ENCODE results near the gene SUMO4. TPM values are rescaled to one million over a fixed set of nuclear protein-coding genes. Genes with fewer than 3 reads are reported as not detected.

SUMO4 gene
- total RNA-seq, 3 donors from 2014 or later (not counting 1 experiment from before 2014, with no cell fraction given): 3.4 to 5.3 (median 4.8) TPM

DNA sequence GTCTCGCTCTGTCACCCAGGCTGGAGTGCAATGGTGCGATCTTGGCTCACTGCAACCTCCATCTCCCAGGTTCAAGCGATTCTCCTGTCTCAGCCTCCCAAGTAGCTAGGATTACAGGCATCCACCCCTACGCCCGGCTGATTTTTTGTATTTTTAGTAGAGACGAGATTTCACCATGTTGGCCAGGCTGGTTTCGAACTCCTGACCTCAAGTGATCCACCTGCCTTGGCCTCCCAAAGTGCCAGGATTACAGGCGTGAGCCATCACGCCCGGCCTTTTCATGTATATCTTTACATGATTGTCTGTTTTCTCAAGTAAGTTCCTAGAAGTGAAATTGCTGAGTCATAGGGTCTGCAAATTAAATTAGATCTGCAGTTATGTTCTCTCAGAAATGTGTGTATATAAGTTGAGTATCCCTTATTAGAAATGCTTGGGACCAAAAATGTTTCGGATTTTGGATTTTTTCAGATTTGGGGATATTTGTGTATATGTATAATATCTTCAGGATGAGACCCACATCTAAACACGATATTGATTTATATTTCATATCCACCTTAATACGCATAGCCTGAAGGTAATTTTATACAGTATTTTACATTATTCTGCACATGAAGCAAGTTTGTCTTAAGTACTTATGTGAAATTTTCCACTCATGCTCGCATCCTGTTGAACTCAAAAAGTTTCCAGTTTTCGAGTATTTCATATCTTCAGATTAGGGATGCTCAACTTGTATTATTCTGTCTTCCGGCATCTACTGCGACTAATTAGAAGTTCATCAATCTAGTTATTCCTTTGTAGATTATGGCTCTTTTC is 42.1 kb upstream of the SUMO4 start:
- H3K4me3 ChIP-seq (ENCODE audit: low read length): no peak overlapping the region
- intact Hi-C loops (cut with micrococcal nuclease): no loop called here
- H3K36me3 ChIP-seq (ENCODE audit: control insufficient read depth, insufficient read depth, low read length): no peaks in the 10 kb centered on the region
- no peaks in the 10 kb centered on the region for H3K9me3 ChIP-seq (ENCODE audit: control insufficient read depth, insufficient read depth, low read length)
- TF ChIP-seq, protein P1, sequence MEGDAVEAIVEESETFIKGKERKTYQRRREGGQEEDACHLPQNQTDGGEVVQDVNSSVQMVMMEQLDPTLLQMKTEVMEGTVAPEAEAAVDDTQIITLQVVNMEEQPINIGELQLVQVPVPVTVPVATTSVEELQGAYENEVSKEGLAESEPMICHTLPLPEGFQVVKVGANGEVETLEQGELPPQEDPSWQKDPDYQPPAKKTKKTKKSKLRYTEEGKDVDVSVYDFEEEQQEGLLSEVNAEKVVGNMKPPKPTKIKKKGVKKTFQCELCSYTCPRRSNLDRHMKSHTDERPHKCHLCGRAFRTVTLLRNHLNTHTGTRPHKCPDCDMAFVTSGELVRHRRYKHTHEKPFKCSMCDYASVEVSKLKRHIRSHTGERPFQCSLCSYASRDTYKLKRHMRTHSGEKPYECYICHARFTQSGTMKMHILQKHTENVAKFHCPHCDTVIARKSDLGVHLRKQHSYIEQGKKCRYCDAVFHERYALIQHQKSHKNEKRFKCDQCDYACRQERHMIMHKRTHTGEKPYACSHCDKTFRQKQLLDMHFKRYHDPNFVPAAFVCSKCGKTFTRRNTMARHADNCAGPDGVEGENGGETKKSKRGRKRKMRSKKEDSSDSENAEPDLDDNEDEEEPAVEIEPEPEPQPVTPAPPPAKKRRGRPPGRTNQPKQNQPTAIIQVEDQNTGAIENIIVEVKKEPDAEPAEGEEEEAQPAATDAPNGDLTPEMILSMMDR (IDR thresholded peaks at IDR 0.05): no peak
- peak overlapping the region in 1 of 2 donors; percentile 7 for H3K27ac Mint-ChIP-seq
- ATAC-seq (no peak), DNase-seq (no peak)
- H3K4me1 ChIP-seq (ENCODE audit: control insufficient read depth, insufficient read depth, low read length): peaks cover 2% of the 10 kb centered on the region
- no peaks in the 10 kb centered on the region for H3K27me3 Mint-ChIP-seq (ENCODE audit: low read depth in 2 of 2)
- 86% methylated on average over 13 of the region's 17 CpGs for WGBS (ENCODE audit: insufficient coverage)
- peaks cover 42 to 50% of the 10 kb centered on the region in 2 donors for H3K4me1 Mint-ChIP-seq
- no peaks in the 10 kb centered on the region for H3K9me3 Mint-ChIP-seq
- H3K4me3 Mint-ChIP-seq: no peak overlapping the region
- no peak overlapping the region for H3K27ac ChIP-seq (ENCODE audit: low read length)
- no peaks in the 10 kb centered on the region for H3K27me3 ChIP-seq (ENCODE audit: control insufficient read depth, insufficient read depth, low read length)
- H3K36me3 Mint-ChIP-seq: no peaks in the 10 kb centered on the region

DNA sequence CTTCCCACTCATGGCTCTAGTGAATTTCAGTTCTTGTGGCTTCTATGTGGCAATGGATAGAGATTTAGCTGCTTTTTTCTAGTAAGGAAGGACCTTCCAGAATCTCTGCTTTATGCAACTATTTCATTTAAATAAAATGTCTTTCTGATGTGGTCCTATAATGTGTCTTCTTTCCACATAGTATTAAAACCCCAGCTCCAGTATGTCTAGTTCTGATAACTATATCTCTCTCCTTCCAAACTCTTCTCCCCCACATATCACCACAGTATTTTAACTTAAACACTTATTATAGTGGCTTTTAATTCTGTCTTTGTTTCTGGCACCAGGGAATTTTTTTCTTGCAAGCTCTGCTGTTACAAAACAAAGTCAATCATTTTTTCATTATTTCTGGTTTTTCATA is 40.6 kb upstream of the SUMO4 start:
- intact Hi-C loops (cut with micrococcal nuclease): no loop called here
- DNase-seq (no peak), ATAC-seq (no peak)
- no peaks in the 10 kb centered on the region for H3K9me3 ChIP-seq (ENCODE audit: control insufficient read depth, insufficient read depth, low read length)
- no peak overlapping the region for H3K4me3 Mint-ChIP-seq
- no peaks in the 10 kb centered on the region for H3K9me3 Mint-ChIP-seq
- H3K36me3 Mint-ChIP-seq: no peaks in the 10 kb centered on the region
- peak overlapping the region in 1 of 2 donors; percentile 7 for H3K27ac Mint-ChIP-seq
- no peaks in the 10 kb centered on the region for H3K27me3 Mint-ChIP-seq (ENCODE audit: low read depth in 2 of 2)
- TF ChIP-seq, protein P1 (IDR thresholded peaks at IDR 0.05): no peak
- H3K27me3 ChIP-seq (ENCODE audit: control insufficient read depth, insufficient read depth, low read length): no peaks in the 10 kb centered on the region
- H3K4me3 ChIP-seq (ENCODE audit: low read length): no peak overlapping the region
- peaks cover 2% of the 10 kb centered on the region for H3K4me1 ChIP-seq (ENCODE audit: control insufficient read depth, insufficient read depth, low read length)
- H3K4me1 Mint-ChIP-seq: peaks cover 45 to 53% of the 10 kb centered on the region in 2 donors
- H3K36me3 ChIP-seq (ENCODE audit: control insufficient read depth, insufficient read depth, low read length): no peaks in the 10 kb centered on the region
- no peak overlapping the region for H3K27ac ChIP-seq (ENCODE audit: low read length)

DNA sequence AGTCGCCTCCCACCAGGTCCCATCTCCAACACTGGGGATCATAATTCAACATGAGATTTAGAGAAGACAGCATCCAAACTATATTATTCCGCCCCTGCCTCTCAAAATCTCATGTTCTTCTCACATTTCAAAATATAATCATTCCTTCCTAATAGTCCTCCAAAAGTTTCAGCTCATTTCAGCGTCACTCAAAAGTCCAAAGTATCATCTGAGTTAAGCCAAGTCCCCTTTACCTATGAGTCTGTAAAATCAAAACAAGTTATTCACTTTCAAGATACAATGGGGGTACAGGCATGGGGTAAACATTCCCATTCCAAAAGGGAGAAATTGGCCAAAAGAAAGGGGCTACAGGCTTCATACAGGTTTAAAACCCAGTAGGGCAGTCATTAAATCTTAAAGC is 39.5 kb upstream of the SUMO4 start:
- no peaks in the 10 kb centered on the region for H3K9me3 Mint-ChIP-seq
- ATAC-seq (no peak), DNase-seq (no peak)
- H3K4me3 ChIP-seq (ENCODE audit: low read length): no peak overlapping the region
- no peaks in the 10 kb centered on the region for H3K36me3 ChIP-seq (ENCODE audit: control insufficient read depth, insufficient read depth, low read length)
- H3K36me3 Mint-ChIP-seq: no peaks in the 10 kb centered on the region
- WGBS (ENCODE audit: insufficient coverage): 96% methylated on average over 3 of the region's 3 CpGs
- no peaks in the 10 kb centered on the region for H3K27me3 Mint-ChIP-seq (ENCODE audit: low read depth in 2 of 2)
- TF ChIP-seq, protein P1 (IDR thresholded peaks at IDR 0.05): no peak
- no peak overlapping the region for H3K27ac Mint-ChIP-seq
- no peak overlapping the region for H3K27ac ChIP-seq (ENCODE audit: low read length)
- no peak overlapping the region for H3K4me3 Mint-ChIP-seq
- intact Hi-C loops (cut with micrococcal nuclease): no loop called here
- no peaks in the 10 kb centered on the region for H3K27me3 ChIP-seq (ENCODE audit: control insufficient read depth, insufficient read depth, low read length)
- no peaks in the 10 kb centered on the region for H3K9me3 ChIP-seq (ENCODE audit: control insufficient read depth, insufficient read depth, low read length)
- H3K4me1 Mint-ChIP-seq: peaks cover 49 to 57% of the 10 kb centered on the region in 2 donors
- no peaks in the 10 kb centered on the region for H3K4me1 ChIP-seq (ENCODE audit: control insufficient read depth, insufficient read depth, low read length)

DNA sequence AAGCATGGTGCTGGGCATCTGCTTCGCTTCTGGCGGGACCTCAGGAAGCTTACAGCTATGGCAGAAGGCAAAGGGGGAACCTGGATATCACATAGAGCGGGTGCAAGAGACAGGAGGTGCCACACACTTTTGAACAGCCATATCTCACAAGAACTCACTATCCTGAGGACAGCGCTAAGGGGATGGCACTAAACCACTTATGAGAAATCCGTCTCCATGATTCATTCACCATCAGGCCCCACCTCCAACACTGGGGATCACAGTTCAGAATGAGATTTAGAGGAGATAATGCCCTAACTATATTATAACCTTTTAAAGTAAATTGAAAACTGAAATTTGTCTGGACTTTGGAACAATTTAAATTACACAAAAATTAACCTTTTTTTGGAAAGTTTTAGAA is 37.8 kb upstream of the SUMO4 start:
- 92% methylated on average over 5 of the region's 5 CpGs for WGBS (ENCODE audit: insufficient coverage)
- peaks cover 49% of the 10 kb centered on the region in 2 donors for H3K4me1 Mint-ChIP-seq
- DNase-seq: no peak
- no peak for ATAC-seq
- no peak overlapping the region for H3K4me3 Mint-ChIP-seq
- Histone ChIP-seq H3K36me3 (ENCODE audit: control insufficient read depth, insufficient read depth, low read length) (no peaks in the 10 kb centered on the region), H3K4me3 (ENCODE audit: low read length) (no peak overlapping the region), H3K27me3 (ENCODE audit: control insufficient read depth, insufficient read depth, low read length) (no peaks in the 10 kb centered on the region), H3K9me3 (ENCODE audit: control insufficient read depth, insufficient read depth, low read length) (no peaks in the 10 kb centered on the region), H3K4me1 (ENCODE audit: control insufficient read depth, insufficient read depth, low read length) (no peaks in the 10 kb centered on the region), H3K27ac (ENCODE audit: low read length) (no peak overlapping the region)
- intact Hi-C loops (cut with micrococcal nuclease): no loop called here
- H3K36me3 Mint-ChIP-seq: no peaks in the 10 kb centered on the region
- no peak overlapping the region for H3K27ac Mint-ChIP-seq
- TF ChIP-seq, protein P1 (IDR thresholded peaks at IDR 0.05): no peak
- H3K9me3 Mint-ChIP-seq: no peaks in the 10 kb centered on the region
- no peaks in the 10 kb centered on the region for H3K27me3 Mint-ChIP-seq (ENCODE audit: low read depth in 2 of 2)

Measured in natural killer cell (primary cell).